Heart left ventricle (tissue), 16 donors: ENCODE data around the gene SST. TPM values are rescaled to one million over a fixed set of nuclear protein-coding genes. Genes with fewer than 3 reads are reported as not detected.
A peak's percentile ranks its signal among the peaks of the same experiment; 100 is the strongest.

Source experiments
- ATAC-seq, 4 donors: fragments of 200-7000 bp; cut with Tn5 transposase; one replicate each; pipeline ENCODE4 v1.9.1; 2020 to 2022; ENCODE audit warnings: moderate library complexity in 4 of 4, mild to moderate bottlenecking in 3 of 4, moderate number of reproducible peaks in 1 of 4
- DNase-seq, 5 donors: peaks; one replicate each; pipeline ENCODE4 v3.0.0-alpha.2; 2020
- H3K27ac ChIP-seq, 12 donors: fragments of 200-600 bp; sonication (generic) in 4 of 12; one replicate each; pipeline versions ENCODE4 v1.5.0 to v1.8.0; 2016 to 2022; ENCODE audit warnings: mild to moderate bottlenecking in 2 of 12
- H3K27me3 ChIP-seq, 9 donors: fragments of 200-600 bp; sonication (generic) in 2 of 9; one replicate each; pipeline versions ENCODE4 v1.5.1 to v1.8.0; 2016 to 2022; ENCODE audit warnings: mild to moderate bottlenecking in 3 of 9
- H3K36me3 ChIP-seq, 9 donors: fragments of 200-600 bp; sonication (generic) in 2 of 9; one replicate each; pipeline versions ENCODE4 v1.5.0 to v1.8.0; 2018 to 2022; ENCODE audit warnings: mild to moderate bottlenecking in 2 of 9
- H3K4me1 ChIP-seq, 12 donors: fragments of 200-600 bp; sonication (generic) in 4 of 12; one replicate each; pipeline versions ENCODE4 v1.5.0 to v1.8.0; 2016 to 2022; ENCODE audit warnings: mild to moderate bottlenecking in 3 of 12
- H3K4me3 ChIP-seq, 12 donors: fragments of 200-600 bp; sonication (generic) in 4 of 12; one replicate each; pipeline versions ENCODE4 v1.5.0 to v1.8.0; 2017 to 2022; ENCODE audit warnings: mild to moderate bottlenecking in 9 of 12, moderate library complexity in 4 of 12
- H3K9me3 ChIP-seq, 12 donors: fragments of 200-600 bp; sonication (generic) in 4 of 12; one replicate each; pipeline versions ENCODE4 v1.5.0 to v1.8.0; 2016 to 2022; ENCODE audit warnings: mild to moderate bottlenecking in 1 of 12
- POLR2A ChIP-seq, 2 donors: fragments of 450-650 bp; IDR thresholded peaks; one replicate each; pipeline ENCODE4 v1.6.1; 2017; ENCODE audit warnings: antibody characterized with exemption in 2 of 2, mild to moderate bottlenecking in 2 of 2, moderate library complexity in 2 of 2
- WGBS, 4 donors: extraction: QIAGEN DNeasy Blood & Tissue Kit in 2 of 4; methylation state at CpG; one replicate each; pipeline versions ENCODE4 v1.1.5 to v1.1.7; 2013 to 2018; 5-methylcytosine and 5-hydroxymethylcytosine counted together
- intact Hi-C, 10 donors: fragments of 100-400 bp; cut with DNase I; formaldehyde crosslinking; loops; one replicate each; pipeline versions ENCODE4 v1.11.1 to v1.14.2; 2022
- polyA plus RNA-seq, 2 donors: library from polyadenylated mRNA; stranded (reverse); fragments of 200-250 nt; gene quantifications; one replicate each; pipeline ENCODE4 v1.2.3, GENCODE V29; 2013
- total RNA-seq, 9 donors: library from RNA; depleted of rRNA in 2 of 9; stranded (reverse); fragments of >200 nt in 2 of 9; fragmentation: NEBNext Ultra II Directional in 3 of 9; extraction: Animal tissue kit (Norgen Biotek cat#: 25700) in 3 of 9; gene quantifications; one replicate each; pipeline versions ENCODE4 v1.1.0 to v1.2.4, GENCODE V29; 2016 to 2023
- TF ChIP-seq, protein P1 (sequence below), 12 donors: fragments of 200-600 bp; sonication (generic) in 4 of 12; IDR thresholded peaks; one replicate each; pipeline versions ENCODE4 v1.5.0 to v1.8.0; 2018 to 2022; ENCODE audit warnings: antibody characterized with exemption in 12 of 12, mild to moderate bottlenecking in 5 of 12
- donor health status: ischemic (EF 13 %, LVEDD 7.1; RV severe dilation, severe dysfunction).
- donor health status: healthy with polysubstance abuse.
- donor health status: DM: no; HTN: yes; CAD: no.
- donor health status: DM: no; HTN: no; CAD: no.
- donor health status: ischemic (EF 25% LVEDD 6.9; RV normal size, moderate dysfunction).
- donor health status: ischemic (EF 25% LVEDD 5.7; RV mildly dilated, moderate dysfunction).
- donor health status: healthy.
- donor health status: DM: yes; HTN: yes; CAD: no.
- donor health status: ischemic (EF 35%, LVEDD 5.7; RV mildly dilated, moderate dysfunction).
- donor health status: nonischemic (EF 11% LVEDD 7.7; RV severe dilation, severe dysfunction).
- donor health status: DM: yes; HTN: yes; CAD: no.
- donor health status: PGD.
- donor health status: ischemic (EF 29% LVEDD 5.4; RV normal size, mild dysfunction).
- donor health status: nonischemic (EF 23%, LVEDD 6.1; RV moderate dilation, normal function).

Gene SST
- total and polyA plus RNA-seq, 11 donors, result not detected

DNA sequence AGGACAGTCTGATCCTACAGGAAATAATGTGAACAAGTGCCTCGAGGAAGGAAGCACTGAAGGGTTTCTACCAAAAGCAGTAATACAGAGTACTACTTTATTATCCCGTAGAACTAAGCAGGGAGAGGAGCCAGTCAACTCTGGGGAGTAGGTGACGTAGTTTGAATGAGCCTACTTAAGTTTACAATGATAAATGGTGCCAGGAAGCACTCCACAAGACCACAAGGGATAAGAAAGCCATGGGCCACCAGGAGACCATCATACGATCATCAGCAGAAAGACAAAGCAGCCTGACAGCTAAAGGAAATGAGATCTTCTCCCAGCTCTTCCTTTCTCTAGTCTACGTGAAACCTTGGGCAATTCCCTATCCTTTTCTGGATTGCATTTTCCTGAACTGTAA lies 27.3 kb downstream of the SST start:
- ATAC-seq (no peak), DNase-seq (no peak)
- Histone ChIP-seq H3K36me3 (no peaks in the 10 kb centered on the region), H3K27ac (no peak overlapping the region), H3K4me1 (peaks cover 0 to 2% (median 0%) of the 10 kb centered on the region in 12 donors), H3K27me3 (peaks cover 0 to 5% (median 0%) of the 10 kb centered on the region in 9 donors), H3K9me3 (peaks cover 0 to 5% (median 0%) of the 10 kb centered on the region in 12 donors), H3K4me3 (no peak overlapping the region)
- intact Hi-C loops, result no loop called here
- 63 to 68% (median 66%) methylated on average over 5 of the region's 5 CpGs for WGBS, 4 donors
- TF ChIP-seq, protein P1, sequence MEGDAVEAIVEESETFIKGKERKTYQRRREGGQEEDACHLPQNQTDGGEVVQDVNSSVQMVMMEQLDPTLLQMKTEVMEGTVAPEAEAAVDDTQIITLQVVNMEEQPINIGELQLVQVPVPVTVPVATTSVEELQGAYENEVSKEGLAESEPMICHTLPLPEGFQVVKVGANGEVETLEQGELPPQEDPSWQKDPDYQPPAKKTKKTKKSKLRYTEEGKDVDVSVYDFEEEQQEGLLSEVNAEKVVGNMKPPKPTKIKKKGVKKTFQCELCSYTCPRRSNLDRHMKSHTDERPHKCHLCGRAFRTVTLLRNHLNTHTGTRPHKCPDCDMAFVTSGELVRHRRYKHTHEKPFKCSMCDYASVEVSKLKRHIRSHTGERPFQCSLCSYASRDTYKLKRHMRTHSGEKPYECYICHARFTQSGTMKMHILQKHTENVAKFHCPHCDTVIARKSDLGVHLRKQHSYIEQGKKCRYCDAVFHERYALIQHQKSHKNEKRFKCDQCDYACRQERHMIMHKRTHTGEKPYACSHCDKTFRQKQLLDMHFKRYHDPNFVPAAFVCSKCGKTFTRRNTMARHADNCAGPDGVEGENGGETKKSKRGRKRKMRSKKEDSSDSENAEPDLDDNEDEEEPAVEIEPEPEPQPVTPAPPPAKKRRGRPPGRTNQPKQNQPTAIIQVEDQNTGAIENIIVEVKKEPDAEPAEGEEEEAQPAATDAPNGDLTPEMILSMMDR (IDR thresholded peaks at IDR 0.05), result no peak
- no peak for TF ChIP-seq POLR2A (IDR thresholded peaks at IDR 0.05)

DNA sequence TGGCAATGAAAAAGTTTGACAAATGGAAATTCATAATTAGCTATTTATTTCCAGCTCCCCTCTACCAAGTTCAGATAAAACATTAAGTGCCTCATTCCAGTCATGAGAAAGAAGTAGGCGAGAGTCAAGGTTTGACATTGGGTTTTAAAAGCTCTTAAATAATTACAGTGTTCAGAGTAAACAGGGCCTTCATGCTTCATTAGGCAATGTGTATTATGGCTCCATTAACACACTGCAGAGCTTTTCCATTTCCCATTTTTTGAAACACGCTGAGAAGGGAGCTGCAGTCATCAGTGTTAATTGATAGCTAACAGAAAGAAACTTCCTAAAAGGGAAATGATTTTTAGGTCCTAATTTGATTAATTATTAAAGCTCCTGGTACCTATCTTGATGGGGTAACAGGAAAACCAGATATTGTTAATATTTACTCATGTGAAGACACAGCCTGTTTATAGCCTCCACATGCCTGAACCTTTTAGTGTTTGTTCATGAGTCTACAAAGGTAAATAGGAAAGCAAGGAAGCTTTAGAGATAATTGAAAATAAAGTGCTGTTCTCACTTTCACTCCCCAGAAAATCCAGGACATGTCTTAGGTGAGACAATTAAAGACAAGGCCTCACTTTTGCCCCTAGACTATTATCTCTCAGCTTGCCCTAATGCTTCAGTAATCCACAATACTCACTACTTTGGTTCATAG lies 28.7 kb downstream of the SST start:
- no peak overlapping the region for H3K4me3 ChIP-seq
- intact Hi-C loops, result no loop called here

DNA sequence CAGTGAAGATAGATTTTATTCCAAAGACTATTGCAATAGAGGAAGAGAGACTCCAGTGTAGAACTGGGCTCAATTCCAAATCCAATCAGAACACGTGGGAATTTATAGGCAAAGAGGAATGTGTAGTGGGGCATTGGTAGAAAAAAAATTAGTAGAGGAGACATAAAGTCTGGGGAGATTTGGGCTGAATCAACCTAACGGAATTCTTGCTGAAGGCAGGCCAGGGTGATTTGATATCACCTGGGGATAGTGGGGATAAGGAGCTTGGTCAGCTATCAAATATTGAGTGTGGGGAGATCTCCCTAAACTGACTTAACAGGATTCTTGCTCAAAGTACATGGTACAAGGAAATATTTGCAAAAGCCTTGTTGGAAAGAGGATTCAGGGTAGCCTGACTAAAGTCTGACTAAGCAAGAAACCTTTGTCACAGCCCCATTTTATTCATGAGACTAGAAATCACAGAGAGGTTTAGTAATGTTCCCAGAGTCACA lies 29.6 kb downstream of the SST start:
- WGBS, 4 donors, result 34 to 44% (median 40%) methylated on average over 2 of the region's 2 CpGs
- H3K4me3 ChIP-seq, result no peak overlapping the region
- TF ChIP-seq POLR2A (IDR thresholded peaks at IDR 0.05), result no peak
- TF ChIP-seq, protein P1 (IDR thresholded peaks at IDR 0.05), result no peak
- H3K36me3 ChIP-seq, result no peaks in the 10 kb centered on the region
- DNase-seq (no peak), ATAC-seq (no peak)
- H3K4me1 ChIP-seq, result peaks cover 0 to 2% (median 0%) of the 10 kb centered on the region in 12 donors
- H3K27me3 ChIP-seq, result peaks cover 0 to 5% (median 0%) of the 10 kb centered on the region in 9 donors
- intact Hi-C loops, result no loop called here
- H3K27ac ChIP-seq, result no peak overlapping the region
- H3K9me3 ChIP-seq, result peaks cover 0 to 5% (median 0%) of the 10 kb centered on the region in 12 donors

More for the DNA sequence above, 28.7 kb downstream of the SST start:
- TF ChIP-seq, protein P1 (IDR thresholded peaks at IDR 0.05), result no peak
- TF ChIP-seq POLR2A (IDR thresholded peaks at IDR 0.05), result no peak
- H3K27me3 ChIP-seq, result peaks cover 0 to 5% (median 0%) of the 10 kb centered on the region in 9 donors
- 88 to 93% (median 91%) methylated on average over 2 of the region's 2 CpGs for whole genome bisulfite sequencing, 4 donors
- no peak for DNase-seq
- no peak for ATAC-seq
- peaks cover 0 to 5% (median 0%) of the 10 kb centered on the region in 12 donors for H3K9me3 ChIP-seq
- no peak overlapping the region for H3K27ac ChIP-seq
- no peaks in the 10 kb centered on the region for H3K36me3 ChIP-seq
- H3K4me1 ChIP-seq, result peaks cover 0 to 2% (median 0%) of the 10 kb centered on the region in 12 donors

DNA sequence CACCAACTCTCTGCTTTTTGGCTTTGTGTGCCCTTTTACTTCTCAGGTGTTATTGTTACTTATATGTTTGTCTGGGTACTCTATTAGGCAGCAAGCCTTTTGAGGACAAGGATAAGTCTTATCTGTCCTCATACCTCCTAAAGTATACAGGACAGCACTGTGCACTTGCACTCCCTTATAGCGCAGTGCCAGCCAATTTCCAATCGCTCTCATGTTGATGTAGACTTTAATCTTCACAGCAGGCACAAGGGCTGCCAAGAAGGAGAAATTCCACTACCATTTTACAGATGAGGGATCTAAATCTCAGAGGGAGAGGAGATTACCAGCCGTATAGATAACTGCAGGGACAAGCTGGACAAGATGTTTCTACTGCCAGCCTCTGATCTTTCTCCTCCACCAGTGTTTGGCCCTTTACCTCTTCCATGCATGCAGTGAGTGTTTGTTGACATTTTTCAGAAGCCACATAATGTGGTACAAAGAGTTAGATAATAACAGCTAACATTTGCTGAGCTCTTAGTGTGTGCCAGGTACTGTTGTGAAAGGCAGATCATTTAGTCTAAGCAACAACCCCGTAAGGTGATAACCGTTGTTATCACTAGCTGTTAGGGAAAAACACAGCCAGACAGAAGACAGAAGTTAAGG lies 30.1 kb downstream of the SST start:
- H3K36me3 ChIP-seq, result no peaks in the 10 kb centered on the region
- DNase-seq (no peak), ATAC-seq (peak in 2 of 4 donors; percentile 34 to 68)
- TF ChIP-seq, protein P1 (IDR thresholded peaks at IDR 0.05), result no peak
- no peak for TF ChIP-seq POLR2A (IDR thresholded peaks at IDR 0.05)
- no peak overlapping the region for H3K4me3 ChIP-seq
- intact Hi-C loops, result no loop called here
- H3K27me3 ChIP-seq, result peaks cover 0 to 5% (median 0%) of the 10 kb centered on the region in 9 donors
- peaks cover 0 to 6% (median 0%) of the 10 kb centered on the region in 12 donors for H3K9me3 ChIP-seq
- WGBS, 4 donors, result 24 to 31% (median 27%) methylated on average over 5 of the region's 5 CpGs
- H3K4me1 ChIP-seq, result peaks cover 0 to 2% (median 0%) of the 10 kb centered on the region in 12 donors
- H3K27ac ChIP-seq, result no peak overlapping the region
